VCaP (cell line): ENCODE measurements around the gene TMEM101.
A peak's percentile ranks its signal among the peaks of the same experiment; 100 is the strongest.

Experiments
- H3K27ac ChIP-seq: fragments of 450-650 bp; 2 replicates; pipeline ENCODE4 v1.5.1; 2017
- CTCF ChIP-seq: fragments of 450-650 bp; conservative IDR thresholded peaks from 2 replicates; pipeline ENCODE4 v1.5.1; 2017; ENCODE audit warnings: mild to moderate bottlenecking, moderate library complexity

Gene TMEM101

DNA sequence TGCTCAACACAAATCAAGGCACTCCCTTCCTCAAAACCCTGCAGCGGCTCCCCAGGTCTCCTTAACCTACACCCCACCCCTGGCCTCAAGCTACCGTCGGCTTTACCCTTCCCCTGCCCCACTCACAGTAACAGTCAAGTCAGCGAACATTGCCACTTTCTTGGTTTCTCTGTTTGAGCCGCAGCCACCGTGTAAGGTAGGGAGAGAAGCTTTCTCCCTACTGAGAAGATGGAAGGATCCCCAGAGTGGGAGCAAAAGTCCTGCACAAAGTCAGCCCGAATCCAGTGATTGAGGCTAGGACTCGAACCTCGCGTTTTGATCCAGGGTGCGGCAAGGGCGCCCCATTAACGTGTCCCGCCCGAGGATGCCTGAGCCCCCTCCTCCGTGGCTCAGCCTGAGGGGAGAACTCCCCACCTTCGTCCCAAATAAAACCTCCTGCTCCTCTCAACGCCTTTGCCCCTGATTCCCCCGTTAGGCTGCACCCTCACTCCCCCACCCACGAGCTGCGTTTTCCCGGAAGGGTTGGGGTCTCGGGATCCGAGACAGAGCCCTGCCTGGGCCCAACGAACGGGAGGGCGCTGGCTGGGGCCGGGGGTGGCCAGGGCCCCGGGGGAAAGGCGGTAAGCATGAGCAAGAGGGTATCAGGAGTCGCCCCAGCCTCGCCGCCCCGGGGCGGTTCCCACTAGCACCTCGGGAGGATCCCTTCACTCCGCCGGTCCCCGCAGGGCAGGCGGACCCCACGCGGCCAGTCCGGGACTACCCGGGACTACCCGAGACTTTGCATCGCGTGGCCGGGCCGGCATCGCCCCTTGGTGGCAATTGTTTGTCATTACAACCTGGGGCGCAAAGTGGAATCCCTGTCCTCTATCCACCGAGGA, 20.3 kb downstream of the TMEM101 start:
- peak overlapping the region; percentile 45; the same call in 1 of the 2 replicates for H3K27ac ChIP-seq
- TF ChIP-seq CTCF = peak; percentile 97

DNA sequence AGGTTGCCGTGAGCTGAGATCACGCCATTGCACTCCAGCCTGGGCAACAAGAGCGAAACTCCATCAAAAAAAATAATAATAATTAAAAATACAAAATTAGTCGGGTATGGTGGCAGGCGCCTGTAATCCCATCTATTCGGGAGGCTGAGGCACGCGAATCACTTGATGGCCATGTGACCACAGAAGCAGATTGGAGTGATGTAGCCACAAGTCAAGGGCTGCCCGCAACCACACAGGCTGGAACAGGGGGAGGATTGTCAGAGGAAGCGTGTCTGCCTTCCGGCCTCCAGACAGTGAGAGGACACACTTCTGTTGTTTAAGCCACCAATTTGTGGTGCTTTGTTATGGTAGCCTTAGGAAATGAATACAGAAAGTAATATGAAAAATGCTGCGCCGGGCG, 22.1 kb downstream of the TMEM101 start:
- no peak overlapping the region for H3K27ac ChIP-seq
- no peak for TF ChIP-seq CTCF

DNA sequence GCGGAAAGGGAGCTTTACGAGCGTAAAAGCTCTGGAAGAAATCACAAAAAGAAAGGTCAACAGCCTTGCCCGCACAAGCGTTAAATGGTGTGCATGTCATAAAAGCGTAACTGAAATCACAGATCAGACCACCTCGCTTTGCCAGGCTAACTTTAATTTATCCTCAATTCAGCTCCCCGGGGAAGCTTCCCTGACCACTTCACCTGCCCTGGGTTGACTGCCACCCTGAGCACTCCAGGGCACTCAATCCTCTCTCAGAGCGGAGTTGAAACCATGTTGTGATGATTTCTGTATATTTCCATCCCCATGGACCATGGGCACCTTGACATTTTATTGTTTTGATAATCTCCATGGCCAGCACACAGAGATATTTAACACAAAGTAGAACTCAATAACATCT, 26.5 kb downstream of the TMEM101 start:
- H3K27ac ChIP-seq = no peak overlapping the region
- TF ChIP-seq CTCF = no peak

DNA sequence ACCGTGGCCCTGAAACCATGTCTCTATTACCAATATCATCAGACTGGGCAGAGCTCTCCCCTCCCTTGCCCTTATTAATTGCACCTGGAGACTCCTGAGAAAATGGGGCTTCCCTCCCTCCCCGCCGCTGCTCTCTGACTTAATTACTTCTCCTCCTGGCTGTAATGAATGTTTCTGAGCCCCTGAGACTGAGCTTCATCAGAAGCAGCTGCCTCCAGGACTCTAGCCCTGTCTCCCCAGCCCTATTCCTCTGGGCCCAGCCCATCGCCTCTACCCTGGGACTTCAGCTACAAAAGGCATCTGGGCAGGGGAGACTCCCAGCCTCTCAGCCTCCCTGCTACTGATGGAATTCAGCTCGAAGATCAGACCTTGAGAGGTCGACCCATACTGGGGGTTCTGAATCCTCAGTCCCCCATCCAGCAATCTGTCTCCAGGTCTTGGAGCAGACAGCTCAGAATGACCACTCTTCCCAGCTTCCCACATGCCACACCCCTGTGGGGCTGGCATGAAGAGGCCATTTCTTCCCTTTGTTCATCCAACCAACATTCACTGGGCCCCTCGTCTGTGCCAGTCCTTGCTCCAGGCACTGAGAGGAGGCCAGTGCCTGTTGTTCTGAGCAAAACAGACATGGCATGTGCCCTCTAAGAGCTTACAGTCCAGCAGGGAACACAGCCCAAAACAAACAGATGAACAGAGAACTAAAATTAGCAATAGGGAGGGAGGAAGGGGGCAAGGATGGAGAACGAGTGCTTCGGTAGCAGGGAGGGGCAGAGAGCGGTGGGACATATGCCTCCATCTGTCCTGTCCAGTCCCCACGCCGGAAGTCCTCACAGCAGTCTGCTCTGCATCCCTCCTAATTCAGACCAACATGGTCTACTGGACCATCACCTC, 27.4 kb downstream of the TMEM101 start:
- no peak for TF ChIP-seq CTCF
- no peak overlapping the region for H3K27ac ChIP-seq

DNA sequence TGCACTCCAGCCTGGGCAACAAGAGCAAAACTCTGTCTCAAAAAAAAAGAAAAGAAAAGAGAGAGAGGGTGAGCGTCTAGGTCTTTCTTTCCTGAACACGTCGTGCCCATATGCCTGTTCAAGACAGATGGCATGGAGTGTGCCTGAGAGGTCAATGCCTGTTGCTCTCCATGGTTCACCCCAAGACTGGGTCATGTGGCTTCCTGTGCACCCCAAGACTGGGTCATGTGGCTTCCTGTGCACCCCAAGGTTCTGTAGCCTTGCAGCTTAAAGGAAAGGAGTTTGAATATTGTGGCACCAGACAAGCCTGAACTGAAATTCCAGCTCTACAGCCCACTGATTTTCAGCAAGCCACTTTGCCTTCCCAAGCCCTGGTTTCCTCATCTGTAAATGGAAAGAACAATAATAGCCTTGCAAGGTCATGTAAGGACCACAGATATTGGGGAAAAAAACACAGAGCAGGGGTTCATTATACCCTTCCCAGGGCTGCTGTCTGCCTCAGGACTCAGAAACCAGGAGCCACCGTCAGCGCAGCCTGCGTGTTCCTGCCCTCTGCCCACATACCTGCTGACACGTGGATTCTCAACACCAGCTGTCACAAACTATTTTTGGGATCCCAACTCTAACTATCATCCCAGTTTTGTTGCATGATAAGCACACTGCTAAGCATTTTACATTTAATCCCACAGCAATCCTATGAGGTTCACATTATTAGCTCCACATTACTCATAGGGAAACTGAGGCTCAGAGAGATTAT, 28.4 kb downstream of the TMEM101 start:
- TF ChIP-seq CTCF = no peak
- no peak overlapping the region for H3K27ac ChIP-seq

DNA sequence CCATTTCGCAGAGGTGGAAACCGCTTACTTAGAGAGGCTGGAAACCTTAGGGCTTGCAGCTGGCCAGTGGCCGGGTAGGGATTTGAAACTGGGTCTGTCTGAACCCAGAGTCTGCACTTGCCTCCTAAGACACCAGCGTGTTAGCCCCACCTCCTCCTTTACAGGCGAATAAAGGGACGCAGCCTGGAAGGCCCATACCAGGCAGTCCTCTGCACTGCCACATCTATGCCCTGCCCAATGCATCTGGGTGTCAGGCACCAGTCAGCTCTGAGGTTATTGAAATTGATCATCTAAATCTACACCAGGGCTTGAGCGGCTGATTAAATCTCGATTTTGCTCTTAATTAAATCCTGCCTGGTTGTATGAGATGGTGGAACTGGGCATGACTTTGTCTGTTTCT, 30.2 kb downstream of the TMEM101 start:
- TF ChIP-seq CTCF = no peak
- no peak overlapping the region; the same call in 1 of the 2 replicates for H3K27ac ChIP-seq
